Hematopoietic multipotent progenitor cell (in vitro differentiated cells): Measurements from ENCODE around the gene METTL8. TPM values are rescaled to one million over a fixed set of nuclear protein-coding genes. Genes with fewer than 3 reads are reported as not detected.
"Not testable (repeated sequence)": the region's sequence is repeated elsewhere in the genome, so short reads cannot be mapped to it uniquely, and the experiment has no call there.

Experiments
- DNase-seq, 3 donors: peaks; one replicate each; pipeline ENCODE4 v3.0.0-alpha.2; 2011 to 2015; ENCODE audit warnings: low read depth in 2 of 3, low spot score in 2 of 3
- total RNA-seq: library from RNA; depleted of rRNA; stranded (reverse); fragments of >200 nt; gene quantifications from one replicate; pipeline ENCODE4 v1.2.3, GENCODE V29; 2012

METTL8 gene
- total RNA-seq, 1 donor, result 5.9 TPM

DNA sequence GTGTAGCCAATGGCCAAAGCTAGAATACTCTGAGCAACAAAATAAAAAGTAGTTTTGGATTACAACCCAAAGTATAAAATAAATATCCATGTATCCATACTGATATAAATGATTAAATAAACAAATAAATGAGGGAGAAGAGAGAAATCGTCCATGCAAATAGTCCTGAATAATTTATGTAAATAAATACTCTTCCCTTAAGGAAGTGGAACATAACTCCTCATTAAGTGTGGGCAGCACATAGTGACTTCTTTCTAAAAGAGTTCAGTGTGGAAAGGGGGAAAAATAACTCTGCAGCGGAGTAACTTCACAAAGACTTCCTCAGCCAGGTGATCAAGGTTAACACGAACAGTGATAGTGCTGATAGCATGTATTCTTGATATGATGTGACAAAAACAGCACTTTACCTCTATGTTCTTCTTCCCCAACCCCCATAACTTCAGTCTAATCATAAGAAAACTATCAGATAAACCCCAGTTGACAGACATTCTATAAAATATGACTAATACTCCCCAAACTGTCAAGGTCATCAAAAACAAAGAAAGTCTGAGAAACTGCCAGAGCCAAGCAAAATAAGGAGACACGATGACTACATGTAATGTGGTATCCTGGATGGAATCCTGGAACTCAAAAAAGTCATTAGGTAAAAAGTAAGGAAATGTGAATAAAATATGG, 30.7 kb downstream of the METTL8 start:
- DNase-seq, result no peak

DNA sequence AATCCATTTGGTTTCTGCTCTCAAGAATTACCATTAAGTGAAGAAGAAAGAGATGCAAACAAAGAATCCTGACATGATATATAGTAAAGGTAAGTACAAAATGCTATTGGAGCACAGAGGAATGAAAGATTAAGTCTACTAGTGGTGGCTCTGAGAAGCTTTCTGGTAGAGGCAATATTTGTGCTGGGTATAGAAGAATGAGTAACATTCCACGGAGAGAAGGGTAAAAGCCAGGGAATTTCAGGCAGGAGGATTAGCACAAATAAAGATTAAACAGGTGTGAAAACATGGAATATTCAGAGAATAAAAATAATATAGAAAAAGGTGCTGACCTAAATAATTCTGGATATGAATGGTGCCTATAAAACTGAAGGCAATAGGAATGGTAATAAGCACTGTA, 31.8 kb downstream of the METTL8 start:
- no peak for DNase-seq

DNA sequence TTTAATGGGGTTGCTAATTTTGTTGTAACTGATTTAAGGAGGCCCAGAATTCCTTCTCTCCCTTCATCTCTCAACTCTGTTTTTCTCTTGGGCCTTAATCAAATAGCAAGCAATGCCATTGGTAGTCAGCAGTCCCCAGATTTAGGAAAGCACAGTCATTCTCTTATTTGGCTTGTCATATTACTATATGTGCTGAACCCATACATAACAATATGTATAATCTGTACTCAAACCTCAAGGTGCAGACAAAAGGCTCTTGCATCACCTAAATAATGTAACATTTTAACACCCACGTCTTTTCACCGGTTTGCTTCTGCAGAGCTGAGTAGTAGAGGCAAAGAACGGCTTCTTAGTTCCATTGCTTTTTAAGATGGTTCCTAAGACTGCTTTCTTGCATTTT, 33.4 kb downstream of the METTL8 start:
- no peak for DNase-seq

DNA sequence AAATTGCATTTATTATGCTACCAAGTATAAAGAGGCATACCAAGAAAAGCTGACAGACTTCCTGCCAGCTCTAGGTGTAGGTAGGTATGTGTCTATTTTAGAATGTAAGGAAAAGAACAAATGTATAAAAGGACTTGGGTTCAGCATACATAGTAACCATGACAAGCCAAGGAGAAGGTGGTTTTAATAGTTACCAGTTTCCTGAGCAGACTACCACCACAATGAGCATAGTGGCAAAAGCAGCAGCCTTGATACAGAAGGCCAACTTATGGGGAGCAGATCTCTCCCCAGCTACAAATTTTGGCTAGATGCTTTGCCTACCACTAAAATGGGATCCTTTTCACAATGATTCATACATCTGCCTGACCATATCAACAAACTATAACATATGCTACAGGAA, 34.5 kb downstream of the METTL8 start:
- peak in 1 of 3 donors; percentile 34 for DNase-seq

DNA sequence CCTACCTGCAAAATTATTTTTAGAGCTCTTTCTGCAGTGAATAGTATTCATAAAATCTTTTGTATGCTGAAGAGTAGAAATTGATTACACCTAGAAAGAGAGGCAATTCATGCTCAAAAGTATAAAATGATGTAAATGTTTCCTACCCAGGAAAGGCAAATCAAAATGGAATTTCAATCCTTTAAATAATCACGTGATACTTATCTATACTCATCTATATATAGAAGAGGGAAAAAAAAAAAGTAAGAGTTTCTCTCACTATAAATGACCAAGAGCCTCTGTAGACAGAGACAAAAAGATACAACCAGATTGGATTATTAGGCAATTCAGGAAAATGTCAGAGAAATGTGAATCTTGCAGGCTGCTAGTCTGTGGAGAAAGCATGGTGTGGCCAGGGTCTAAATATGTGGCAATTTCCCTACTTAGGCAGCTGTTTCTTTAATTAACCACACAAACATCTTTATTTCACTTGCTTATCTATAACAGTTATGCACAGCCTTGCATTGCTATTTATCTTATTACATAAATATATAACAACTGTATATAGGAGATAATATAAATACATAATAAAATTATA, 39.5 kb downstream of the METTL8 start:
- DNase-seq, result no peak

DNA sequence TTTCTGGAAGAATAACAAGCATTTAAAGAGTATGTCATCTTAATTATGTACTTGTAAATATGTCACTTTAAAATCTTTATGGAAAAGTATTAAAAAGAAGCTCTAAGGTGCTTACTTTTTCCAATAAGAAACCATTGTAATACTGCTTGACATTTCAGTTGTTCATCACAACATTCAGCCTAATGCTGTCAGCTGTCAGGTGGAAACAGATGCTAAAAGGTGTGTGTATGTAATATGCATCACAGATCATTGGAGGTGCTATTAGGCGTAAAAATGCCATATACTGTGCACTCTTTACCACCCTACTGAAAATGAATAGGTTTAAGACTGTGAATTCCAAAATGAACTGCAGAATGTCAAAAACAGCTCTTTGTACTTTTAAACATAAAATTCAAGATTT, 40.3 kb downstream of the METTL8 start:
- DNase-seq, result no peak

DNA sequence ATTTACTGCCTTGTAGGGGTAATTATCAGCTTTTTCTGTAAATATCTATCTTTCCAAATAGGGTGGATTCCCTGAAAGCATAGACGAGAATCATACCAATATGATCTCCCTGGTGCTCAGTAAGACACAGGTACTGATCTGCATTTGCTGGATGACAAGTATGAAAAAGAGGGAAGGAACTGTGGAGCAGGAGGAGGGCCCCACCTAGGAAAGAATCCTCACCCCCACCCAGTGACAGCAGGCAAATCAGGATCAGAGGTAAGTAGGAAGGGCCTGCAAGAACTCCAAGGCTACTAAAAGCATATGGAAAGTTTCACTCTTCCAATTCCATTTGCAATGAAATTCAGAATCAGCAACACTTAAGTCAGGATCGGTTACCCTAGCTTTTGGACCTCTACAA, 42.3 kb downstream of the METTL8 start:
- DNase-seq, result no peak

DNA sequence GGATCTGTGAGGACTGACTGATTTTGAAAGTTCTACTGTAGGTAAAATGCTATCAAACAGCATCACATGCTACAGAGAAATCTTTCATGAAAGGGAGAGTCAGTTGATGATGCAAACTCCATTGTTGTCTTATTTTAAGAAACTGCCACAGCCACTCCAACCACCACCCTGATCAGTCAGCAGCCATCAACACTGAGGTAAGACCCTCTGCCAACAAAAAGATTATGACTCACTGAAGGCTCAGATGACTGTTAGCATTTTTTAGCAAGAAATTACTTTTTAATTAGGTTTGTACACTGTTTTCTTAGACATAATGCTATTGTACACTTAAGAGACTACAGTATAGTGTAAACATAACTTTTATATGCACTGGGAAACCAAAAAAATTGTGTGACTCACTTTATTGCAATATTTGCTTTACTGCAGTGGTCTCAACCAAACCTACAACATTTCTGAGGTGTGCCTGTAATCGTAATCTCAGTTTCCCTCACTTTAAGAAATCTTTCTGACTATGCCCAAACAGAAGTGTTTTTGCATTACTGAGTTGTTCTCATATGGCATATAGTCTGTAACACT, 42.8 kb downstream of the METTL8 start:
- DNase-seq, result no peak

DNA sequence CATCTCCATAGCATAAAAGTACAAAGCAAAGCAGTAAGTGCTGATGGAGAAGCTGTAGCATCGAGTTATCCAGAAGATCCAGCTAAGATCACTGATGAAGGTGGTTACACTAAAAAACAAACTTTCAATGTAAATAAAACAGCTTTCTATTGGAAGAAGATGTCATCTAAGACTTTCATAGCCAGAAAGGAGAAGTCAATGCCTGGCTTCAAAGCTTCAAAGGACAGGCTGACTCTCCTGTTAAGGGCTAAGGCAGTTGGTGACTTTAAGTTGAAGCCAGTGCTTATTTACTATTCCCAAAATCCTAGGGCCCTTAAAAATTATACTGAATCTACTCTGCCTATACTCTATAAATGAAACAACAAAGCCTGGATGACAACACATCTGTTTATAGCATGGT, 44.0 kb downstream of the METTL8 start:
- DNase-seq, result no peak

DNA sequence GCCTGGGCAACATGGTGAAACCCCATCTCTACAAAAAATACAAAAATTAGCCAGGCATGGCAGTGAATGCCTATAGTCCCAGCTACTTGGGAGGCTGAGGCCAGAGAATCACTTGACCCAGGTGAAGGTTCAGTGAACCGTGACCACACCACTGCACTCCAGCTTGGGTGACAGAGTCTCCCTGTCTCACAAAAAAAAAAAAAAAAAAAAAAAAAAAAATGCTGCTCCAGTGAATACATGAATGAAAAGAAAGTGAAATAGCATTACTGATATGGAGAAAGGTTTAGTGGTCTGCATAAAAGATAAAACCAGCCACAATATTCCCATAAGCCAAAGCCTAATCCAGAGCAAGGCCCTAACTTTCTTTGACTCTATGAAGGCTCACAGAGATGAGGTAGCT, 44.5 kb downstream of the METTL8 start:
- DNase-seq, result no peak

DNA sequence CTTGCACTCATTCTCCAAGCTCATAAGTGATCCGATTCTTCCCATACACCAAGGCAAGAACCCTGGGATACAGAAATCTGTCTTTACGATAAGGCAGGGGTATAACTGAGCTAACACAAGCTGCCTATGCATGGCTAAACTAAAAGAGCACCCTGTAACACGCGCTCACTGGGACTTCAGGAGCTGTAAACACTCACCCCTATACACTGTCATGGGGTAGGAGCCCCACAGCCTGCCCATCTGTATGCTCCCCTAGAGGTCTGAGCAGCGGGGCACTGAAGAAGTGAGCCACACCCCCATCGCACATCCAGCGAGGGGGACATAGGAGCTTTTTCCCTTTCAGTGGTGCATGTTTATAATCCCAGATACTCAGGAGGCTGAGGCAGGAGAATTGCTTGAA, 46.7 kb downstream of the METTL8 start:
- no peak for DNase-seq

DNA sequence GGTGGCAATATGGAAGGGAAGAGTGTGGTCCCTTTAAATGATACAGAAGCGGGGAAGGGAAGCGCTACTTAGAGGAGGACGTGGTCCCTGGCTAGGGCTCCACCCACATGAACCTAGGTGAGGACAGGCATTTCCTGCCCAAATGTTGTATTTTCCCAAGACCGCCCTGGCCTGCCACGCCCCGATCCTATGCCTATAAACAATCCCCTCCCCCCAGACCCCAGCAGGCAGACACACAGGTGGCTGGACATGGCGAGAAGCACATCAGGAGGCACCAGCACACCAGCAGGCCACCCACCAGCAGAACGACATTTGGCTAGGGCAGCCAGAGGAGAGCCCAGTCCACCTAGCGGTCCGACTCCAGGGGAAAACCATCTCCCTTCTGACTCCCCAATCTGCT, 47.2 kb downstream of the METTL8 start:
- no peak for DNase-seq

DNA sequence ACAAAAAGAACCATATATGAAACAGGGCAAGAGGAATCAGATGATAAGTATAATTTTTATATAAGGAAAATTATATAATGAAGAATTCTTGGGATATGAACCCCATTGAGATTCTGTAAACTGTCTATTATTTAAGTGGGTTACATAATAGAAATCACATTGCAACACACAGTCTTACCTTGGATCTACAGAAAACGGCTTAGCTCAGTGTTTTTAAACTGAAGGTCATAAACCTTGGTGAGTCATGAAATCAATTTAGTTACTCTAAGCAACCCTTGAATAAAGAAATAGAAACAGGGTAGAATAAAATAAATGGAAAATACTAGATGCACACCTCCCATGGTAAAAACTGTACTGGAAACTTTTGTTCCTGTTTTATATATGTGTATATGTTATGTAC, 50.7 kb downstream of the METTL8 start:
- no peak for DNase-seq

DNA sequence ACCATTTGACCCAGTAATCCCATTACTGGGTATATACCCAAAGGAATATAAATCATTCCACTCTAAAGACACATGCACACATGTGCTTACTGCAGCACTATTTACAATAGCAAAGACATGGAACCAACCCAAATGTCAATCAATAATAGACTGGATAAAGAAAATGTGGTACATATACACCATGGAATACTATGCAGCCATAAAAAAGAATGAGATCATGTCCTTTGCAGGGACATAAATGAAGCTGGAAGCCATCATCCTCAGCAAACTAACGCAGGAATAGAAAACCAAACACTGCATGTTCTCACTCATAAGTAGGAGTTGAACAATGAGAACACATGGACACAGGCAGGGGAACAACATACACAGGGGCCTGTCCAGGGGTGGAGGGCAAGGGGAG, 51.6 kb downstream of the METTL8 start:
- DNase-seq, result not testable (repeated sequence)

DNA sequence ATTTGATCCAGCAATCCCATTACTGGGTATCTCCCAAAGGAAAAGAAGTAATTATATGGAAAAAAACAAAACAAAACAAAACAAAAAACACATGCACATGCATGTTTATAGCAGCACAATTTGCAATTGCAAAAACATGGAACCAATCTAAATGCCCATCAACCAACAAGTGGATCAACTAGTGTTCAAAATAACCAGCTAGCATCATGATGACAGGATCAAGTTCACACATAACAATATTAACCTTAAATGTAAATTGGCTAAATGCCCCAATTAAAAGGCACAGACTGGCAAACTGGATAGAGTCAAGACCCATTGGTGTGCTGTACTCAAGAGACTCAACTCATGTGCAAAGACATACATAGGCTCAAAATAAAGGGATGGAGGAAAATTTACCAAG, 55.9 kb downstream of the METTL8 start:
- not testable (repeated sequence) for DNase-seq

DNA sequence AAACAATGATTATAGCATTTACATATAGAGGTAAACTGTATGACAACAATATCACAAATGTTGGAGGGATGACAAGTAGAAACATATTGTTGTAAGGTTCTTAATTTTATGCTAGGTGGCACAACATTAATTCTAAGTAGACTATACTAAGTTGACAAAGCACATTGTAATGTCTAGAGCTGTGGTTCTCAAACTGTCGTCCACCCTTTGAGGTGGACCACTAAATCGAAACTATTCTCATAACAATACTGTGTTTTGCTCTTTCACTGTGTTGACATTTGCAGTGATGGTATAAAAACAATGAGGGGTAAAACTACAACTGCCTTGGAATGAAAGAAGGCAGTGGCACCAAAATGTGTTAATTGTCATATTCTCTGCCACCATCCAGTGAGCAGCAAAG, 66.1 kb downstream of the METTL8 start:
- no peak for DNase-seq

DNA sequence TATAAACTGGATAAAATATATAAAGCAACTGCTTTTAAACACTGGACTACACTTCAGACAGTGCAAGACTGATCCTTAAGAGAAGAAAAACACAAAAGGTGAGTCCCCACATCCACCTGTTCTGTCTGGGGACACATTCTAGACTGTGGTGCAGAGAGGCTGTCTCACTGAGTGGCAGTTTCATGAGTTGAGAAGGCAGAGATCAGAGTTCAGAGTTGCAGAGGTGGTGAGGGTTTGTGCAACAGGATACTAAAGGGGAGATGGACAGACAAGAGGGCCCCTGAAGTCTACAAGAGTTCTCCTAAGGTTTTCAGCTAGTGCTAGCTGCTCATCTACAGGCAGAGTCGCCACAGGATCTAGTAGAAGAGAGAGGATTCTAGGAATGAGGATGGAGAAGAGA, 68.0 kb downstream of the METTL8 start:
- no peak for DNase-seq

DNA sequence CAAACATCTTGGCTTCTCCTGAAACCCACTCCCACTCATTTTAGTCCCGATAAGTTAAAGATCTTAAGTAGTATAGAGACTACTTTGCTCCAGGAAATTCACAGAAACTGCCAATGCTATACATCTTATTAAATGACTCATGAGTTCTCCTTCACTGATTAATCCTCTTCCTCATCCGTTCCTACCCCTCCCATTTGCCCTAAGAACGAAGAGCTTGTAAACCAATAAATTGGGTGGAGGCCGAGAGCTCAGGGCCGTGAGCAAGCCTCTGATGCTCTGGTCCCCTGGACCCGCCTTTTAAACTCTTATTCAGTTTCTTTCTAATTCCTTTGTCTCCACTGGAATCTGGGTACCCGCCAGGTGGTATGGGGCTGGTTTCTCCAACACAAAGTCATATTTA, 68.6 kb downstream of the METTL8 start:
- no peak for DNase-seq

DNA sequence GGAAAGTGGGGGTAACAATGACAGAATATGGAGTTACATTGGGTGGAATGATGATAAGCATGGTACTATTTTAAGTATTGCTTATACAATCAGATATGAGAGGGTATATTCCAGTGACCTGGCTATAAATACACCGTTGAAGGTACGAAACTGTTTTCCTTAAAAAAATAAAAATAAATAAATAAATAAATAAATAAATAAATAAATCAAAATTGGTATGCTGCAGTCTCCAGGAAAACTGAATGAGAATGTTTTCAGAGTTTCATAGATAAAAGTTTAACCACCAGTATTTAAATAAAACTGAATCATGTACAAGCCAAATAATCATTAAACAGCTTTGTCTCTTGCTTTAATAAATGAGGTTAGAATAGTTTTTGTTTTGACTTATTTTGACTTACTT, 71.4 kb downstream of the METTL8 start:
- no peak for DNase-seq

DNA sequence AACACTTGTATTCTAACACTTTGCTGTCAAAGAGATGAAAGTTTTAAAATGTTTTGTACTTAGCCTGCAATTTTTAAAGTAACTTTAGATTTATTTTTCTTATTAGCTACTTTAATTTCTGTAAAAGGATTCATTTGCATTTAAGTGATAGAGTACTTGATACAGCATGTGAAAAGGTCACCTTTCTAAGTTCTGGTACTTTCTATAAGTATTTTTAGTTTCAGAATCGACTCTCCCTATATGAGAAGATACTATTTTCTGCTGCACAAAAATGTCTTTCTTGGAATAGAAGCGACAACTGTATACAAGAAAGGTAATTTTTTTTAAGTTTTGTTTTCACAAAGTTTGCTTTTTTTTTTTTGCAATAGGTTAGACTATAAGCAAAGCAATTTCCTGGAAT, 72.9 kb downstream of the METTL8 start:
- no peak for DNase-seq

DNA sequence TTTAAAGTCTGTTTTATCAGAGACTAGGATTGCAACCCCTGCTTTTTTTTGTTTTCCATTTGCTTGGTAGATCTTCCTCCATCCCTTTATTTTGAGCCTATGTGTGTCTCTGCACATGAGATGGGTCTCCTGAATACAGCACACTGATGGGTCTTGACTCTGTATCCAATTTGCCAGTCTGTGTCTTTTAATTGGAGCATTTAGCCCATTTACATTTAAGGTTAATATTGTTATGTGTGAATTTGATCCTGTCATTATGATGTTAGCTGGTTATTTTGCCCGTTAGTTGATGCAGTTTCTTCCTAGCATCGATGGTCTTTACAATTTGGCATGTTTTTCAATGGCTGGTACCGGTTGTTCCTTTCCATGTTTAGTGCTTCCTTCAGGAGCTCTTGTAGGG, 80.0 kb downstream of the METTL8 start:
- DNase-seq, result not testable (repeated sequence)

DNA sequence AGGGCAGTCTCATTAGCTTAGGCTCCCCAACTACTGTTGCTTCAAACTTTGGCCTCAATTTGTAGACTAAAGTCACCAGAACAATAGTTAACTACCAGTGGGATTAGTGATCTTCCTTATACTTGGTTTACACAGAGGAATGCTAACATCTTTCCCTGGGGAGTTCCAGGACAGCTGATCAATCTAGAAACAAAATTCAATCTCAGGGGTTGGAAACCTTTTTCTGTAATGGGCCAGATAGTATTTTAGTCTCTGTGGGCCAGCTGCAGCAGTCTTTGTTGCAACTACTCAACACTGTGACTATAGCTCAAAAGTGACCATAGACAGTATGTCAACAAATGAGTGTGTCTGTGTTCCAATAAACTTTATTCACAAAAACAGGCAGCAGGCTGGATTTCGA, 85.7 kb downstream of the METTL8 start:
- DNase-seq, result no peak
